MCF 10A (cell line): ENCODE data around the gene QKI. TPM values are rescaled to one million over a fixed set of nuclear protein-coding genes. Genes with fewer than 3 reads are reported as not detected.

Experiments
- BruUV-seq: library from RNA; stranded (reverse); fragments of 400-500 nt; replicated peaks from 2 replicates; lab custom pipeline; 2021; lab: Mats Ljungman, UMichigan
- CTCF ChIA-PET: fragments of 300-600 bp; sonication (Branson Sonifier 250); formaldehyde crosslinking; extraction: SDS; loops from one replicate; lab custom pipeline; 2021; ENCODE audit warnings: antibody characterized with exemption, inconsistent platforms; lab: Yijun Ruan, JAX
- POLR2A ChIA-PET: fragments of 300-600, 350-650 bp; sonication (Branson Sonifier 250); formaldehyde crosslinking; extraction: SDS; loops from one replicate; lab custom pipeline; 2020; ENCODE audit warnings: antibody characterized with exemption, inconsistent platforms; lab: Yijun Ruan, JAX
- DNase-seq: peaks from one replicate; pipeline ENCODE4 v3.0.0-alpha.2; 2018; ENCODE audit not compliant: unreplicated experiment
- H3K27ac Mint-ChIP-seq: one replicate; pipeline ENCODE4 v1.8.0; 2022; ENCODE audit warnings: mild to moderate bottlenecking, low read depth, mixed read lengths; ENCODE audit not compliant: unreplicated experiment
- H3K27me3 Mint-ChIP-seq: one replicate; pipeline ENCODE4 v1.8.0; 2022; ENCODE audit warnings: mixed read lengths; ENCODE audit not compliant: insufficient read depth, unreplicated experiment
- H3K36me3 Mint-ChIP-seq: one replicate; pipeline ENCODE4 v1.8.0; 2022; ENCODE audit warnings: mild to moderate bottlenecking, moderate library complexity, mixed read lengths; ENCODE audit not compliant: insufficient read depth, unreplicated experiment
- H3K4me1 Mint-ChIP-seq: one replicate; pipeline ENCODE4 v1.8.0; 2022; ENCODE audit warnings: mixed read lengths; ENCODE audit not compliant: insufficient read depth, unreplicated experiment
- H3K4me3 Mint-ChIP-seq: one replicate; pipeline ENCODE4 v1.8.0; 2022; ENCODE audit warnings: mild to moderate bottlenecking, moderate library complexity, mixed read lengths; ENCODE audit not compliant: unreplicated experiment
- H3K9me3 Mint-ChIP-seq: one replicate; pipeline ENCODE4 v1.8.0; 2022; ENCODE audit warnings: mixed read lengths; ENCODE audit not compliant: unreplicated experiment
- CTCF ChIP-seq: fragments of 200-600 bp; IDR thresholded peaks from one replicate; pipeline ENCODE4 v1.8.0; 2022; ENCODE audit warnings: antibody characterized with exemption, mild to moderate bottlenecking; ENCODE audit not compliant: unreplicated experiment
- intact Hi-C: fragments of 100-400 bp; cut with micrococcal nuclease; formaldehyde crosslinking; loops from 2 replicates; pipeline ENCODE4 v1.14.1; 2022
- total RNA-seq: library from RNA; stranded (reverse); gene quantifications from 2 replicates; pipeline ENCODE4 v1.2.3, GENCODE V29; 2022

QKI gene
- total RNA-seq, 1 experiment from 2014 or later, result 272 TPM

DNA sequence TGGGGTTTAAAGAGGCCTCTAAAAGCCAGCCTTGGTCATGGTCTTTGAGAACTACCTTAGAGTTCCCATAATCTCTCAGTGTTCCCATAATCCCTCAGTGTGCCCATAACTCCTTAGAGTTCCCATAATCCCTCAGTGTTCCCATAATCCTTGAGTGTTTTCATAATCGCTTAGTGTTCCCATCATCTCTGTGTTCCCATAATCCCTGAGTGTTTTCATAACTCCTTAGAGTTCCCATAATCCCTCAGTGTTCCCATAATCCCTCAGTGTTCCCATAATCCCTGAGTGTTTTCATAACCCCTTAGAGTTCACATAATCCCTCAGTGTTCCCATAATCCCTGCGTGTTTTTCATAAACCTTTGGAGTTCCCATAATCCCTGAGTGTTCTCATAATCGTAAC is 199.2 kb downstream of the QKI start:
- CTCF ChIA-PET, result no interaction called here
- DNase-seq, result no peak
- Mint-ChIP-seq H3K4me1 (no peaks in the 10 kb centered on the region), H3K27ac (no peak overlapping the region), H3K9me3 (no peaks in the 10 kb centered on the region), H3K27me3 (no peaks in the 10 kb centered on the region), H3K4me3 (no peak overlapping the region), H3K36me3 (no peaks in the 10 kb centered on the region)
- BruUV-seq, result no TSS peak
- POLR2A ChIA-PET, result no interaction called here
- no peak for TF ChIP-seq CTCF
- intact Hi-C loops, result no loop called here

- no peak for TF ChIP-seq CTCF
- intact Hi-C loops, result no loop called here
Observed at GRCh38 chr6:163616452-163616851, 201.9 kb downstream of the QKI start.

DNA sequence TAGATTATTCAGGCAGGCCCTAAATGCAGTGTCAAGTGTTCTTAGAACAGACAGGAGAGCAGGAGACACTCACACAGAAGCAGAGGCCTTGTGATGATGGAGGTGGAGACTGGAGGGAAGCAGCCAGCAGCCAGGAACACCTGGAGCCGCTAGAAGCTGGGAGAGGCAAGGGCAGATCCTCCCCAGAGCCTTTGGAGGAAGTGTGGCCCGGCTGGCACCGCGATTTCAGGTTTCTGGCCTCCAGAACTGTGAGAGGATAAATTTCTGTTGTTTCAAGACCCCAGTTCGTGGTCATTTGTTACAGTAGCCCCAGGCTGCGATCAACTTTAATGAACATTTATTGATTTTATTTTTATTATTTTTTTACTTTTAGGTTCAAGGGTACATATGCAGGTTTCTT is 203.0 kb downstream of the QKI start:
- H3K27me3 Mint-ChIP-seq, result no peaks in the 10 kb centered on the region
- H3K9me3 Mint-ChIP-seq, result peaks cover 10% of the 10 kb centered on the region
- H3K4me3 Mint-ChIP-seq, result no peak overlapping the region
- no peak for TF ChIP-seq CTCF
- ChIA-PET POLR2A (no interaction called here), CTCF (no interaction called here)
- DNase-seq, result no peak
- no peaks in the 10 kb centered on the region for H3K4me1 Mint-ChIP-seq
- H3K27ac Mint-ChIP-seq, result no peak overlapping the region
- H3K36me3 Mint-ChIP-seq, result no peaks in the 10 kb centered on the region
- intact Hi-C loops, result no loop called here
- BruUV-seq, result no TSS peak

More at GRCh38 chr6:163616452-163616851, 201.9 kb downstream of the QKI start:
- no peak for DNase-seq
- Mint-ChIP-seq H3K9me3 (peaks cover 7% of the 10 kb centered on the region), H3K4me3 (no peak overlapping the region), H3K27me3 (no peaks in the 10 kb centered on the region), H3K4me1 (no peaks in the 10 kb centered on the region), H3K36me3 (no peaks in the 10 kb centered on the region), H3K27ac (no peak overlapping the region)
- BruUV-seq, result no TSS peak
- ChIA-PET CTCF (interaction anchor here (0.5 to 1.3 kb wide), 2 partner anchors 10 to 478 kb away, joined by 3 to 5 read pairs; no protein-coding TSS in a partner anchor), POLR2A (interaction anchor here (0.6 kb wide), 1 partner anchor 18 kb away, joined by 4 read pairs; no protein-coding TSS in a partner anchor)

DNA sequence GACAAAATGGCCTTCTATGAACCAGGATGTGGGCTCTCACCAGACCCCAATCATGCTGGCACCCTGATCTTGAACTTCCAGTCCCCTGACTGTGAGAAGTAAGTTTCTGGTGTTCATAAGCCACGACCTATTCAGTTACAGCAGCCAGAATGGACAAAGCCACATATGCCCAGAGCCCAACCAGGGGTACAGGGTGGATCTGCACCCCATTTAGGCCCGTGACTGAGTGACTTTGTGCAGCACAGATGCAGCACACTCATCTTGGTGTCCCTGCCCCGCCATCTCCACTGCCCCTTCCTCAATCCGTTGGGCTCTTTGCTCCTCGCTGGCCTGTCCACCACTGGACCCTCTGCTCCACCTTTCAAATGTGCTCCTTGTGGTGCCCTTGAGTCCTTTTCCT is 205.6 kb downstream of the QKI start:
- no peak for TF ChIP-seq CTCF
- Mint-ChIP-seq H3K4me1 (no peaks in the 10 kb centered on the region), H3K36me3 (no peaks in the 10 kb centered on the region), H3K9me3 (peaks cover 14% of the 10 kb centered on the region), H3K27me3 (no peaks in the 10 kb centered on the region), H3K27ac (no peak overlapping the region), H3K4me3 (no peak overlapping the region)
- CTCF ChIA-PET, result no interaction called here
- intact Hi-C loops, result no loop called here
- POLR2A ChIA-PET, result no interaction called here
- no TSS peak for BruUV-seq
- DNase-seq, result no peak
